Adrenal gland (tissue), 5 donors: Measurements from ENCODE around the gene UBE2O.

Experiments used
- POLR2A ChIP-seq, 2 donors: fragments of 450-650 bp; IDR thresholded peaks; one replicate each; pipeline ENCODE4 v1.6.1; 2017; ENCODE audit warnings: antibody characterized with exemption in 2 of 2, mild to moderate bottlenecking in 2 of 2, moderate library complexity in 1 of 2
- TF ChIP-seq, protein P1 (sequence below), 6 experiments: fragments of 450-650 bp in 4 of 6; fragments of 200-600 bp in 2 of 6; sonication (generic) in 1 of 6; IDR thresholded peaks; 1 replicate in 5 of 6; 2 replicates in 1 of 6; pipeline versions ENCODE4 v1.5.1 to v1.8.0; 2016 to 2021; ENCODE audit warnings: antibody characterized with exemption in 6 of 6, mild to moderate bottlenecking in 2 of 6, moderate library complexity in 1 of 6
- donor health status: DM: no; HTN: no; CAD: no.

DNA sequence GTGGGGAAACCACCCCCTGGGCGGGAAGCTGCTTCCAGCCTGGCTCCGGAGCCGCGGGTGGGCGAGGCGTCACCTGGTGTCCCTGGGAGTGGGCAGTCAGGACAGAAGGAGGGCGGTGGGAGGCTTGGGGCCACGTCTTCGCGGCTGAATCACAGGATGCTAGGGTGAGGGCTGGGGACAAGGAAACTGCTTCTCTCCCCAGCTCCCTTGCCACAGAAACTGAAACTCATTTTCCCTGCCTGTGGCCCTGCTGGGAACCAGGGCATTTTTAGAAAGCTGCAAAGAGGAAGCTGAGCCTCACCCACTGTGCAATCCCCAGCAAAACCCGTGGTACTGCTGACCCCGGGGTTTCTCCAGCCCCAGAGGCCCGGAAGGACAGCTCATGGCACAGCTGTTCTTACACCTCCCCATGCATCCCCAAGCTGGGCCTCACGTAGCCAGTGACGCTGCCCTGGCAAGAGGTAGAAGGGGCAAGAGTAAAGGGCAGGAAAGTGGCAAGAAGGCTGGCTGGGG, 40.1 kb upstream of the UBE2O start:
- TF ChIP-seq, protein P1, sequence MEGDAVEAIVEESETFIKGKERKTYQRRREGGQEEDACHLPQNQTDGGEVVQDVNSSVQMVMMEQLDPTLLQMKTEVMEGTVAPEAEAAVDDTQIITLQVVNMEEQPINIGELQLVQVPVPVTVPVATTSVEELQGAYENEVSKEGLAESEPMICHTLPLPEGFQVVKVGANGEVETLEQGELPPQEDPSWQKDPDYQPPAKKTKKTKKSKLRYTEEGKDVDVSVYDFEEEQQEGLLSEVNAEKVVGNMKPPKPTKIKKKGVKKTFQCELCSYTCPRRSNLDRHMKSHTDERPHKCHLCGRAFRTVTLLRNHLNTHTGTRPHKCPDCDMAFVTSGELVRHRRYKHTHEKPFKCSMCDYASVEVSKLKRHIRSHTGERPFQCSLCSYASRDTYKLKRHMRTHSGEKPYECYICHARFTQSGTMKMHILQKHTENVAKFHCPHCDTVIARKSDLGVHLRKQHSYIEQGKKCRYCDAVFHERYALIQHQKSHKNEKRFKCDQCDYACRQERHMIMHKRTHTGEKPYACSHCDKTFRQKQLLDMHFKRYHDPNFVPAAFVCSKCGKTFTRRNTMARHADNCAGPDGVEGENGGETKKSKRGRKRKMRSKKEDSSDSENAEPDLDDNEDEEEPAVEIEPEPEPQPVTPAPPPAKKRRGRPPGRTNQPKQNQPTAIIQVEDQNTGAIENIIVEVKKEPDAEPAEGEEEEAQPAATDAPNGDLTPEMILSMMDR (IDR thresholded peaks at IDR 0.05), result no peak
- TF ChIP-seq POLR2A (IDR thresholded peaks at IDR 0.05), result peak in 1 of 2 donors; percentile 25
